OCI-LY7 (cell line): Measurements from ENCODE around the gene ARPC2. TPM values are rescaled to one million over a fixed set of nuclear protein-coding genes. Genes with fewer than 3 reads are reported as not detected.

Source experiments
- BruUV-seq: library from RNA; stranded (reverse); fragments of 400-500 nt; replicated peaks from 2 replicates; lab custom pipeline; 2021; lab: Mats Ljungman, UMichigan
- CTCF ChIA-PET: fragments of 300-600 bp; sonication (Branson Sonifier 250); formaldehyde crosslinking; loops from one replicate; lab custom pipeline; 2022; ENCODE audit warnings: antibody characterized with exemption; ENCODE audit not compliant: unreplicated experiment; lab: Charles Lee
- POLR2A ChIA-PET: fragments of 300-600 bp; sonication (Branson Sonifier 250); formaldehyde crosslinking; loops from one replicate; lab custom pipeline; 2022; ENCODE audit warnings: antibody characterized with exemption; lab: Charles Lee
- DNase-seq: peaks from one replicate; pipeline ENCODE4 v3.0.0-alpha.2; 2015; ENCODE audit warnings: low spot score
- H2AFZ ChIP-seq: fragments of 200-600 bp; sonication (generic), shearing (Covaris generic); 2 replicates; pipeline ENCODE4 v1.6.1; 2014; ENCODE audit warnings: mild to moderate bottlenecking, antibody characterized with exemption, low read length, moderate library complexity
- H3K27ac ChIP-seq: fragments of 200-600 bp; sonication (generic); 2 replicates; pipeline ENCODE4 v1.5.1; 2014; ENCODE audit warnings: mixed run types, low read depth, mild to moderate bottlenecking, moderate library complexity, low read length, inconsistent platforms; ENCODE audit not compliant: poor library complexity, severe bottlenecking
- H3K36me3 ChIP-seq: fragments of 200-600 bp; sonication (generic); 2 replicates; pipeline ENCODE4 v1.6.1; 2014; ENCODE audit warnings: mild to moderate bottlenecking, antibody characterized with exemption, low read length, moderate library complexity, mixed read lengths; ENCODE audit not compliant: insufficient read depth
- H3K4me1 ChIP-seq: fragments of 200-600 bp; sonication (generic); 2 replicates; pipeline ENCODE4 v1.5.1; 2014; ENCODE audit warnings: mild to moderate bottlenecking, low read length; ENCODE audit not compliant: insufficient read depth, poor library complexity, severe bottlenecking
- H3K4me2 ChIP-seq: fragments of 200-600 bp; sonication (generic); 2 replicates; pipeline ENCODE4 v1.6.1; 2014; ENCODE audit warnings: mild to moderate bottlenecking, low read length
- H3K4me3 ChIP-seq: fragments of 200-600 bp; sonication (generic); 2 replicates; pipeline ENCODE4 v1.5.1; 2014; ENCODE audit warnings: mild to moderate bottlenecking, low read depth, low read length; ENCODE audit not compliant: poor library complexity, severe bottlenecking
- H3K79me2 ChIP-seq: fragments of 200-600 bp; sonication (generic); 2 replicates; pipeline ENCODE4 v1.6.1; 2016; ENCODE audit warnings: low read depth, mild to moderate bottlenecking, low read length, moderate library complexity, mixed read lengths; ENCODE audit not compliant: insufficient read depth
- H3K9me2 ChIP-seq: fragments of 200-600 bp; sonication (generic); 2 replicates; pipeline ENCODE4 v1.6.1; 2016; ENCODE audit warnings: mild to moderate bottlenecking, low read length, mixed read lengths; ENCODE audit not compliant: insufficient read depth
- H3K9me3 ChIP-seq: fragments of 200-600 bp; sonication (generic); 2 replicates; pipeline ENCODE4 v1.6.1; 2014; ENCODE audit warnings: mild to moderate bottlenecking, mixed run types, low read length, mixed read lengths
- H4K20me1 ChIP-seq: fragments of 200-600 bp; sonication (generic); 2 replicates; pipeline ENCODE4 v1.6.1; 2014; ENCODE audit warnings: mild to moderate bottlenecking, antibody characterized with exemption, low read length, moderate library complexity, mixed read lengths; ENCODE audit not compliant: insufficient read depth
- EZH2phosphoT487 ChIP-seq: fragments of 200-600 bp; sonication (generic); IDR thresholded peaks from 2 replicates; pipeline ENCODE4 v1.6.1; 2018; ENCODE audit warnings: low read depth, borderline replicate concordance, mild to moderate bottlenecking, mixed run types, antibody characterized with exemption, low read length, moderate library complexity, mixed read lengths
- intact Hi-C: fragments of 100-400 bp; cut with micrococcal nuclease; formaldehyde crosslinking; loops from one replicate; pipeline ENCODE4 v1.10.0; 2022; ENCODE audit not compliant: unreplicated experiment
- total RNA-seq, 2 experiments: library from RNA; depleted of rRNA in 1 of 2; stranded (reverse); fragments of >200 nt in 1 of 2; shearing (Covaris generic) in 1 of 2; gene quantifications; 2 replicates each; pipeline ENCODE4 v1.2.3, GENCODE V29; 2014 to 2022
- TF ChIP-seq, protein P1 (sequence below): fragments of 200-600 bp; sonication (generic); conservative IDR thresholded peaks from 2 replicates; pipeline ENCODE4 v1.5.1; 2014; ENCODE audit warnings: mild to moderate bottlenecking, antibody characterized with exemption, low read length, moderate library complexity, mixed read lengths

ARPC2 gene
- total RNA-seq, 2 experiments from 2014 or later, result 264 to 545 TPM

GRCh38 chr2:218262631-218263586 lies 45.9 kb downstream of the ARPC2 start:
- H3K36me3 ChIP-seq, result peaks cover 30% of the 10 kb centered on the region
- H3K4me1 ChIP-seq, result peaks cover 38% of the 10 kb centered on the region
- POLR2A ChIA-PET, result no interaction called here
- TF ChIP-seq, protein P1, sequence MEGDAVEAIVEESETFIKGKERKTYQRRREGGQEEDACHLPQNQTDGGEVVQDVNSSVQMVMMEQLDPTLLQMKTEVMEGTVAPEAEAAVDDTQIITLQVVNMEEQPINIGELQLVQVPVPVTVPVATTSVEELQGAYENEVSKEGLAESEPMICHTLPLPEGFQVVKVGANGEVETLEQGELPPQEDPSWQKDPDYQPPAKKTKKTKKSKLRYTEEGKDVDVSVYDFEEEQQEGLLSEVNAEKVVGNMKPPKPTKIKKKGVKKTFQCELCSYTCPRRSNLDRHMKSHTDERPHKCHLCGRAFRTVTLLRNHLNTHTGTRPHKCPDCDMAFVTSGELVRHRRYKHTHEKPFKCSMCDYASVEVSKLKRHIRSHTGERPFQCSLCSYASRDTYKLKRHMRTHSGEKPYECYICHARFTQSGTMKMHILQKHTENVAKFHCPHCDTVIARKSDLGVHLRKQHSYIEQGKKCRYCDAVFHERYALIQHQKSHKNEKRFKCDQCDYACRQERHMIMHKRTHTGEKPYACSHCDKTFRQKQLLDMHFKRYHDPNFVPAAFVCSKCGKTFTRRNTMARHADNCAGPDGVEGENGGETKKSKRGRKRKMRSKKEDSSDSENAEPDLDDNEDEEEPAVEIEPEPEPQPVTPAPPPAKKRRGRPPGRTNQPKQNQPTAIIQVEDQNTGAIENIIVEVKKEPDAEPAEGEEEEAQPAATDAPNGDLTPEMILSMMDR, result no peak
- no peak for TF ChIP-seq EZH2phosphoT487
- H3K9me2 ChIP-seq, result no peaks in the 10 kb centered on the region
- no peak overlapping the region for H2AFZ ChIP-seq
- intact Hi-C loops, result no loop called here
- H4K20me1 ChIP-seq, result no peaks in the 10 kb centered on the region
- CTCF ChIA-PET, result interaction anchor here (0.5 to 0.6 kb wide), 2 partner anchors 17 to 56 kb away, joined by 3 read pairs; no protein-coding TSS in a partner anchor
- no peaks in the 10 kb centered on the region for H3K79me2 ChIP-seq
- DNase-seq, result no peak
- H3K4me3 ChIP-seq, result no peak overlapping the region
- H3K27ac ChIP-seq, result no peak overlapping the region
- BruUV-seq, result no TSS peak
- no peaks in the 10 kb centered on the region for H3K9me3 ChIP-seq
- no peak overlapping the region for H3K4me2 ChIP-seq

GRCh38 chr2:218263817-218264641 lies 47.0 kb downstream of the ARPC2 start:
- Histone ChIP-seq H3K79me2 (peaks cover 2% of the 10 kb centered on the region; the same call in 1 of the 2 replicates), H3K9me2 (no peaks in the 10 kb centered on the region), H3K4me1 (peaks cover 26% of the 10 kb centered on the region), H3K9me3 (no peaks in the 10 kb centered on the region), H3K27ac (no peak overlapping the region), H3K36me3 (peaks cover 30% of the 10 kb centered on the region), H4K20me1 (no peaks in the 10 kb centered on the region), H3K4me3 (no peak overlapping the region), H3K4me2 (no peak overlapping the region), H2AFZ (no peak overlapping the region)
- intact Hi-C loops, result no loop called here
- TSS peak; percentile 83 for BruUV-seq
- TF ChIP-seq, protein P1, result peak; percentile 49
- TF ChIP-seq EZH2phosphoT487, result no peak
- no peak for DNase-seq
- ChIA-PET CTCF (no interaction called here), POLR2A (no interaction called here)
